Heart right ventricle (tissue), 16 donors: ENCODE data around the gene ECHS1. TPM values are rescaled to one million over a fixed set of nuclear protein-coding genes. Genes with fewer than 3 reads are reported as not detected.
"Not testable (repeated sequence)": the region's sequence is repeated elsewhere in the genome, so short reads cannot be mapped to it uniquely, and the experiment has no call there.

Experiments
- ATAC-seq, 8 donors: fragments of 200-7000 bp; cut with Tn5 transposase; one replicate each; pipeline ENCODE4 v1.9.1; 2020; ENCODE audit warnings: mild to moderate bottlenecking in 8 of 8, moderate library complexity in 8 of 8, moderate number of reproducible peaks in 1 of 8
- DNase-seq, 2 donors: peaks; one replicate each; pipeline ENCODE4 v3.0.0-alpha.2; 2020
- H3K27ac ChIP-seq, 10 donors: fragments of 200-600 bp; sonication (generic) in 2 of 10; one replicate each; pipeline versions ENCODE4 v1.5.0 to v1.8.0; 2020 to 2022; ENCODE audit warnings: mild to moderate bottlenecking in 3 of 10
- H3K27me3 ChIP-seq, 7 donors: fragments of 200-600 bp; one replicate each; pipeline ENCODE4 v1.8.0; 2021 to 2022; ENCODE audit warnings: mild to moderate bottlenecking in 2 of 7
- H3K36me3 ChIP-seq, 9 donors: fragments of 200-600 bp; sonication (generic) in 1 of 9; one replicate each; pipeline versions ENCODE4 v1.5.0 to v1.8.0; 2020 to 2022; ENCODE audit warnings: mild to moderate bottlenecking in 2 of 9
- H3K4me1 ChIP-seq, 9 donors: fragments of 200-600 bp; sonication (generic) in 1 of 9; one replicate each; pipeline versions ENCODE4 v1.5.0 to v1.8.0; 2020 to 2022; ENCODE audit warnings: mild to moderate bottlenecking in 4 of 9
- H3K4me3 ChIP-seq, 10 donors: fragments of 200-600 bp; sonication (generic) in 2 of 10; one replicate each; pipeline versions ENCODE4 v1.5.0 to v1.8.0; 2020 to 2022; ENCODE audit warnings: mild to moderate bottlenecking in 7 of 10, moderate library complexity in 2 of 10
- H3K9me3 ChIP-seq, 11 donors: fragments of 200-600 bp in 10 of 11; sonication (generic) in 2 of 11; one replicate each; pipeline versions ENCODE4 v1.5.0 to v1.8.0; 2013 to 2022; ENCODE audit warnings: mild to moderate bottlenecking in 2 of 11, control low read depth in 1 of 11, moderate library complexity in 1 of 11
- CTCF ChIP-seq, 9 donors: fragments of 200-600 bp; sonication (generic) in 2 of 9; IDR thresholded peaks; one replicate each; pipeline versions ENCODE4 v1.5.0 to v1.8.0; 2021 to 2022; ENCODE audit warnings: antibody characterized with exemption in 9 of 9, mild to moderate bottlenecking in 5 of 9, moderate library complexity in 1 of 9
- WGBS, 2 donors: extraction: QIAGEN DNeasy Blood & Tissue Kit; methylation state at CpG; one replicate each; pipeline ENCODE4 v1.1.7; 2013; ENCODE audit warnings: inconsistent platforms in 1 of 2; 5-methylcytosine and 5-hydroxymethylcytosine counted together
- intact Hi-C, 10 donors: fragments of 100-400 bp; cut with DNase I; formaldehyde crosslinking; loops; one replicate each; pipeline versions ENCODE4 v1.11.1 to v1.14.2; 2022
- polyA plus RNA-seq, 2 donors: library from polyadenylated mRNA; stranded (reverse); fragments of 200-250 nt; gene quantifications; one replicate each; pipeline ENCODE4 v1.2.3, GENCODE V29; 2013
- total RNA-seq, 10 donors: library from RNA; stranded (reverse); fragmentation: NEBNext Ultra II Directional in 3 of 10; extraction: Animal tissue kit (Norgen Biotek cat#: 25700) in 3 of 10; gene quantifications; one replicate each; pipeline versions ENCODE4 v1.2.1 to v1.2.4, GENCODE V29; 2021 to 2023
- donor health status: Arrhythmogenic right ventricular cardiomyopathy.
- donor health status: ischemic (EF 13 %, LVEDD 7.1; RV severe dilation, severe dysfunction).
- donor health status: healthy with polysubstance abuse.
- donor health status: DM: no; HTN: yes; CAD: no.
- donor health status: DM: no; HTN: no; CAD: no.
- donor health status: ischemic (EF 25% LVEDD 6.9; RV normal size, moderate dysfunction).
- donor health status: ischemic (EF 25% LVEDD 5.7; RV mildly dilated, moderate dysfunction).
- donor health status: healthy.
- donor health status: DM: yes; HTN: yes; CAD: no.
- donor health status: Ischemic cardiomyopathy.
- donor health status: ischemic (EF 35%, LVEDD 5.7; RV mildly dilated, moderate dysfunction).
- donor health status: nonischemic (EF 11% LVEDD 7.7; RV severe dilation, severe dysfunction).
- donor health status: DM: yes; HTN: yes; CAD: no.
- donor health status: PGD.
- donor health status: ischemic (EF 29% LVEDD 5.4; RV normal size, mild dysfunction).
- donor health status: nonischemic (EF 23%, LVEDD 6.1; RV moderate dilation, normal function).

The ECHS1 gene
- total and polyA plus RNA-seq, 12 donors, result 117 to 275 (median 213) TPM

GRCh38 chr10:133388973-133389818 is 16.0 kb upstream of the ECHS1 start:
- no peaks in the 10 kb centered on the region for H3K9me3 ChIP-seq
- intact Hi-C loops, result no loop called here
- H3K27me3 ChIP-seq, result no peaks in the 10 kb centered on the region
- TF ChIP-seq CTCF (IDR thresholded peaks at IDR 0.05), result no peak
- H3K4me3 ChIP-seq, result peak overlapping the region in 3 of 10 donors; percentile 8 to 38 (median 17)
- ATAC-seq, result no peak
- WGBS, 2 donors, result 67 to 75% methylated on average over 39 of the region's 39 CpGs
- peaks cover 0 to 10% (median 0%) of the 10 kb centered on the region in 9 donors for H3K36me3 ChIP-seq
- H3K27ac ChIP-seq, result peak overlapping the region in 7 of 10 donors; percentile 28 to 86 (median 61)
- peaks cover 0 to 33% (median 3%) of the 10 kb centered on the region in 9 donors for H3K4me1 ChIP-seq
- DNase-seq, result no peak

- Histone ChIP-seq H3K4me1 (peaks cover 0 to 30% (median under 1%) of the 10 kb centered on the region in 9 donors), H3K27ac (peak overlapping the region in 2 of 10 donors; percentile 78 to 86), H3K9me3 (no peaks in the 10 kb centered on the region), H3K27me3 (no peaks in the 10 kb centered on the region), H3K4me3 (peak overlapping the region in 1 of 10 donors; percentile 38), H3K36me3 (peaks cover 0 to 17% (median 0%) of the 10 kb centered on the region in 9 donors)
- intact Hi-C loops, result no loop called here
- 89 to 91% methylated on average over 17 of the region's 17 CpGs for WGBS, 2 donors
- ATAC-seq, result no peak
- DNase-seq, result no peak
- no peak for TF ChIP-seq CTCF (IDR thresholded peaks at IDR 0.05)
Observed at GRCh38 chr10:133388236-133388972, 15.2 kb upstream of the ECHS1 start.

- WGBS, 2 donors, result 97 to 98% methylated on average over 4 of the region's 4 CpGs
- H3K27ac ChIP-seq, DNase-seq, H3K27me3 ChIP-seq, ATAC-seq, intact Hi-C loops, H3K9me3 ChIP-seq, H3K4me3 ChIP-seq: not testable (repeated sequence)
- Histone ChIP-seq H3K36me3 (peaks cover 0 to 24% (median 0%) of the 10 kb centered on the region in 9 donors), H3K4me1 (peaks cover 0 to 28% (median 0%) of the 10 kb centered on the region in 9 donors)
Observed at GRCh38 chr10:133386951-133387350, 13.8 kb upstream of the ECHS1 start.

GRCh38 chr10:133385214-133385613 is 12.1 kb upstream of the ECHS1 start:
- DNase-seq (no peak), ATAC-seq (no peak)
- peaks cover 0 to 33% (median 0%) of the 10 kb centered on the region in 9 donors for H3K36me3 ChIP-seq
- no peak overlapping the region for H3K4me3 ChIP-seq
- H3K9me3 ChIP-seq, result no peaks in the 10 kb centered on the region
- TF ChIP-seq CTCF (IDR thresholded peaks at IDR 0.05), result no peak
- peaks cover 0 to 26% (median 1%) of the 10 kb centered on the region in 9 donors for H3K4me1 ChIP-seq
- intact Hi-C loops, result no loop called here
- WGBS, 2 donors, result 95 to 97% methylated on average over 2 of the region's 2 CpGs
- H3K27ac ChIP-seq, result no peak overlapping the region
- H3K27me3 ChIP-seq, result no peaks in the 10 kb centered on the region
